ENCODE measurements around the gene YIPF5. TPM values are rescaled to one million over a fixed set of nuclear protein-coding genes. Genes with fewer than 3 reads are reported as not detected.

The YIPF5 gene
- total RNA-seq, 1 experiment from 2014 or later = 59.2 TPM

DNA sequence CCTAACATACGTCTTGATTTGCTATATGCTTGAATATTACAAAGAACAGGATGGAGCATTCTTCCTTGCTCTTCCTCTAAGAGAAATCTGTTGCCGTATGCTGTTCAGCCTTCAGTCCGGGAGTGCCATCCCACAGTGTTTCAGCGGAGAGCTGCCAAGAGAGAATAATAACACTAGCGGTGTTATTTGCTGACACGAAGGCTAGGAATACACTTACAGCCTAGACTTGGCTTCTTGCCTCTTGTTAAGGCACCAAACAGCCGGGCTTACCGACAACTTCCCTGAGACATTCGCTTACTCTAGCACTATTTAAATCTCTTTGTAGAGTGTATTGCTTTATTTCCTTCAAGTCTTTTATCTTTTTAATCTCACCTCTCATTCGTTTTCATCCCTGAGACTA is 31.6 kb upstream of the YIPF5 start:
- no peaks in the 10 kb centered on the region for H3K9me3 Mint-ChIP-seq (ENCODE audit: unreplicated experiment)
- ChIA-PET POLR2A (no interaction called here), CTCF (no interaction called here)
- H3K36me3 Mint-ChIP-seq (ENCODE audit: insufficient read depth, unreplicated experiment) = no peaks in the 10 kb centered on the region
- peaks cover 24% of the 10 kb centered on the region for H3K27me3 Mint-ChIP-seq (ENCODE audit: insufficient read depth, unreplicated experiment)
- DNase-seq = no peak
- Histone ChIP-seq H3K4me3 (ENCODE audit: low read depth, low read length) (no peak overlapping the region), H3K9me3 (no peaks in the 10 kb centered on the region), H3K4me1 (peaks cover 5% of the 10 kb centered on the region; the same call in 1 of the 2 replicates), H3K27me3 (replicated peaks; ENCODE audit: control insufficient read depth, insufficient read depth, low read length) (no peaks in the 10 kb centered on the region; the same call in 1 of the 2 replicates), H3K36me3 (ENCODE audit: control insufficient read depth, insufficient read depth, low read length) (no peaks in the 10 kb centered on the region)
- H3K4me1 Mint-ChIP-seq (ENCODE audit: low read depth, unreplicated experiment) = peaks cover 7% of the 10 kb centered on the region
- no peak for TF ChIP-seq CTCF (IDR thresholded peaks at IDR 0.05; ENCODE audit: insufficient read depth in 1 of 2, low read depth in 1 of 2, low read length in 1 of 2, severe bottlenecking in 1 of 2, unreplicated experiment in 1 of 2)
- intact Hi-C loops (cut with micrococcal nuclease; ENCODE audit: unreplicated experiment) = loop anchor here (5.0 to 10.0 kb wide), 5 partner anchors 103 to 1623 kb away; no protein-coding TSS in a partner anchor
- H3K27ac Mint-ChIP-seq (ENCODE audit: unreplicated experiment) = no peak overlapping the region
- H3K4me3 Mint-ChIP-seq (ENCODE audit: unreplicated experiment) = no peak overlapping the region
- BruUV-seq (replicated peaks) = no TSS peak

- ChIA-PET POLR2A (no interaction called here), CTCF (no interaction called here)
- Mint-ChIP-seq H3K9me3 (ENCODE audit: unreplicated experiment) (no peaks in the 10 kb centered on the region), H3K27ac (ENCODE audit: unreplicated experiment) (no peak overlapping the region), H3K27me3 (ENCODE audit: insufficient read depth, unreplicated experiment) (peaks cover 24% of the 10 kb centered on the region), H3K4me3 (ENCODE audit: unreplicated experiment) (no peak overlapping the region), H3K36me3 (ENCODE audit: insufficient read depth, unreplicated experiment) (no peaks in the 10 kb centered on the region), H3K4me1 (ENCODE audit: low read depth, unreplicated experiment) (peaks cover 7% of the 10 kb centered on the region)
- H3K4me3 ChIP-seq (ENCODE audit: low read depth, low read length) = no peak overlapping the region
- no TSS peak for BruUV-seq (replicated peaks)
- intact Hi-C loops (cut with micrococcal nuclease; ENCODE audit: unreplicated experiment) = loop anchor here (5.0 to 10.0 kb wide), 5 partner anchors 103 to 1623 kb away; no protein-coding TSS in a partner anchor
- TF ChIP-seq CTCF (IDR thresholded peaks at IDR 0.05; ENCODE audit: insufficient read depth in 1 of 2, low read depth in 1 of 2, low read length in 1 of 2, severe bottlenecking in 1 of 2, unreplicated experiment in 1 of 2) = no peak
- peaks cover 5% of the 10 kb centered on the region; the same call in 1 of the 2 replicates for H3K4me1 ChIP-seq
- no peak for DNase-seq
- no peaks in the 10 kb centered on the region for H3K36me3 ChIP-seq (ENCODE audit: control insufficient read depth, insufficient read depth, low read length)
- no peaks in the 10 kb centered on the region for H3K9me3 ChIP-seq
- no peaks in the 10 kb centered on the region; the same call in 1 of the 2 replicates for H3K27me3 ChIP-seq (replicated peaks; ENCODE audit: control insufficient read depth, insufficient read depth, low read length)
Measured at GRCh38 chr5:144201588-144201987, 31.1 kb upstream of the YIPF5 start.

- no TSS peak for BruUV-seq (replicated peaks)
- H3K36me3 Mint-ChIP-seq (ENCODE audit: insufficient read depth, unreplicated experiment) = no peaks in the 10 kb centered on the region
- peaks cover 10% of the 10 kb centered on the region for H3K27me3 Mint-ChIP-seq (ENCODE audit: insufficient read depth, unreplicated experiment)
- CTCF ChIA-PET = interaction anchor here (0.5 kb wide), 1 partner anchor 918 kb away, joined by 3 read pairs; no protein-coding TSS in a partner anchor
- Histone ChIP-seq H3K4me1 (no peaks in the 10 kb centered on the region), H3K9me3 (no peaks in the 10 kb centered on the region), H3K36me3 (ENCODE audit: control insufficient read depth, insufficient read depth, low read length) (no peaks in the 10 kb centered on the region), H3K27me3 (replicated peaks; ENCODE audit: control insufficient read depth, insufficient read depth, low read length) (no peaks in the 10 kb centered on the region), H3K4me3 (ENCODE audit: low read depth, low read length) (no peak overlapping the region)
- no peak overlapping the region for H3K4me3 Mint-ChIP-seq (ENCODE audit: unreplicated experiment)
- intact Hi-C loops (cut with micrococcal nuclease; ENCODE audit: unreplicated experiment) = no loop called here
- no peak overlapping the region for H3K27ac Mint-ChIP-seq (ENCODE audit: unreplicated experiment)
- TF ChIP-seq CTCF (IDR thresholded peaks at IDR 0.05; ENCODE audit: insufficient read depth in 1 of 2, low read depth in 1 of 2, low read length in 1 of 2, severe bottlenecking in 1 of 2, unreplicated experiment in 1 of 2) = no peak
- H3K4me1 Mint-ChIP-seq (ENCODE audit: low read depth, unreplicated experiment) = peaks cover 5% of the 10 kb centered on the region
- H3K9me3 Mint-ChIP-seq (ENCODE audit: unreplicated experiment) = no peaks in the 10 kb centered on the region
- DNase-seq = no peak
- POLR2A ChIA-PET = no interaction called here
Measured at GRCh38 chr5:144198386-144198785, 27.9 kb upstream of the YIPF5 start.
